ENCODE measurements around the gene VAMP4. TPM values are rescaled to one million over a fixed set of nuclear protein-coding genes. Genes with fewer than 3 reads are reported as not detected.
A peak's percentile ranks its signal among the peaks of the same experiment; 100 is the strongest.
"Not testable (repeated sequence)": the region's sequence is repeated elsewhere in the genome, so short reads cannot be mapped to it uniquely, and the experiment has no call there.

VAMP4 gene
- total and polyA plus RNA-seq, 7 experiments from 2014 or later: 15.5 to 27.2 (median 19.4) TPM

GRCh38 chr1:171711643-171712042, 30.2 kb downstream of the VAMP4 start:
- Histone ChIP-seq H3K27me3 (ENCODE audit: control insufficient read depth in 2 of 2, insufficient read depth in 2 of 2, low read length in 2 of 2) (no peaks in the 10 kb centered on the region), H3K4me3 (ENCODE audit: low read length) (no peak overlapping the region), H3K9me3 (ENCODE audit: control insufficient read depth in 2 of 3, low read length in 3 of 3) (no peaks in the 10 kb centered on the region), H3K36me3 (ENCODE audit: control insufficient read depth in 2 of 3, insufficient read depth in 3 of 3, low read length in 3 of 3) (peaks cover 3 to 14% (median 11%) of the 10 kb centered on the region in 3 experiments), H3K4me1 (ENCODE audit: control insufficient read depth in 2 of 2, insufficient read depth in 2 of 2, low read length in 2 of 2) (no peaks in the 10 kb centered on the region), H3K27ac (ENCODE audit: low read depth, low read length) (no peak overlapping the region)
- Mint-ChIP-seq H3K27me3 (no peaks in the 10 kb centered on the region), H3K4me3 (no peak overlapping the region), H3K9me3 (no peaks in the 10 kb centered on the region), H3K27ac (no peak overlapping the region), H3K36me3 (peaks cover 8 to 40% (median 16%) of the 10 kb centered on the region in 5 donors), H3K4me1 (no peaks in the 10 kb centered on the region)
- intact Hi-C loops (cut with micrococcal nuclease): loop anchor here in 1 of 2 donors (10.0 kb wide), 1 partner anchor 627 kb away; no protein-coding TSS in a partner anchor
- ATAC-seq (no peak), DNase-seq (no peak)
- ChIA-PET POLR2A (no interaction called here), CTCF (no interaction called here)

GRCh38 chr1:171707583-171707982, 34.3 kb downstream of the VAMP4 start:
- Mint-ChIP-seq H3K36me3 (peaks cover 10 to 57% (median 33%) of the 10 kb centered on the region in 5 donors), H3K27me3 (no peaks in the 10 kb centered on the region), H3K4me1 (no peaks in the 10 kb centered on the region), H3K9me3 (no peaks in the 10 kb centered on the region), H3K27ac (no peak overlapping the region), H3K4me3 (no peak overlapping the region)
- DNase-seq: no peak
- peaks cover 11 to 31% (median 15%) of the 10 kb centered on the region in 3 experiments for H3K36me3 ChIP-seq (ENCODE audit: control insufficient read depth in 2 of 3, insufficient read depth in 3 of 3, low read length in 3 of 3)
- intact Hi-C loops (cut with micrococcal nuclease): no loop called here
- ChIA-PET POLR2A (interaction anchor here (0.7 kb wide), 1 partner anchor 93 kb away, joined by 3 read pairs; no protein-coding TSS in a partner anchor), CTCF (no interaction called here)
- no peaks in the 10 kb centered on the region for H3K9me3 ChIP-seq (ENCODE audit: control insufficient read depth in 2 of 3, low read length in 3 of 3)
- ATAC-seq: no peak
- no peak overlapping the region for H3K4me3 ChIP-seq (ENCODE audit: low read length)
- H3K27me3 ChIP-seq (ENCODE audit: control insufficient read depth in 2 of 2, insufficient read depth in 2 of 2, low read length in 2 of 2): no peaks in the 10 kb centered on the region
- no peak overlapping the region for H3K27ac ChIP-seq (ENCODE audit: low read depth, low read length)
- no peaks in the 10 kb centered on the region for H3K4me1 ChIP-seq (ENCODE audit: control insufficient read depth in 2 of 2, insufficient read depth in 2 of 2, low read length in 2 of 2)

- Mint-ChIP-seq H3K9me3 (peaks cover 0 to 2% (median 0%) of the 10 kb centered on the region in 11 donors), H3K27ac (no peak overlapping the region), H3K36me3 (peaks cover 4 to 79% (median 55%) of the 10 kb centered on the region in 5 donors), H3K4me1 (peaks cover 0 to 2% (median 0%) of the 10 kb centered on the region in 7 donors), H3K27me3 (no peaks in the 10 kb centered on the region), H3K4me3 (no peak overlapping the region)
- CTCF ChIA-PET: no interaction called here
- Histone ChIP-seq H3K4me3 (ENCODE audit: low read length) (no peak overlapping the region), H3K27me3 (ENCODE audit: control insufficient read depth in 2 of 2, insufficient read depth in 2 of 2, low read length in 2 of 2) (no peaks in the 10 kb centered on the region), H3K9me3 (ENCODE audit: control insufficient read depth in 2 of 3, low read length in 3 of 3) (peaks cover 0 to under 1% (median 0%) of the 10 kb centered on the region in 3 experiments), H3K36me3 (ENCODE audit: control insufficient read depth in 2 of 3, insufficient read depth in 3 of 3, low read length in 3 of 3) (peaks cover 9 to 28% (median 13%) of the 10 kb centered on the region in 3 experiments), H3K27ac (ENCODE audit: low read depth, low read length) (no peak overlapping the region), H3K4me1 (ENCODE audit: control insufficient read depth in 2 of 2, insufficient read depth in 2 of 2, low read length in 2 of 2) (no peaks in the 10 kb centered on the region)
- intact Hi-C loops (cut with micrococcal nuclease): no loop called here
- DNase-seq (no peak), ATAC-seq (no peak)
- POLR2A ChIA-PET: no interaction called here
Measured at GRCh38 chr1:171702598-171702997, 39.3 kb downstream of the VAMP4 start.

GRCh38 chr1:171699531-171699930, 42.3 kb downstream of the VAMP4 start:
- intact Hi-C loops (cut with micrococcal nuclease): no loop called here
- Histone ChIP-seq H3K27ac (ENCODE audit: low read depth, low read length) (no peak overlapping the region), H3K36me3 (ENCODE audit: control insufficient read depth in 2 of 3, insufficient read depth in 3 of 3, low read length in 3 of 3) (peaks cover 0 to 9% (median 9%) of the 10 kb centered on the region in 3 experiments), H3K4me3 (ENCODE audit: low read length) (no peak overlapping the region), H3K4me1 (ENCODE audit: control insufficient read depth in 2 of 2, insufficient read depth in 2 of 2, low read length in 2 of 2) (no peaks in the 10 kb centered on the region), H3K27me3 (ENCODE audit: control insufficient read depth in 2 of 2, insufficient read depth in 2 of 2, low read length in 2 of 2) (no peaks in the 10 kb centered on the region), H3K9me3 (ENCODE audit: control insufficient read depth in 2 of 3, low read length in 3 of 3) (peaks cover 0 to 14% (median 0%) of the 10 kb centered on the region in 3 experiments)
- H3K4me1 Mint-ChIP-seq: peaks cover 0 to 2% (median 0%) of the 10 kb centered on the region in 7 donors
- H3K27ac Mint-ChIP-seq: no peak overlapping the region
- DNase-seq (no peak), ATAC-seq (no peak)
- CTCF ChIA-PET: no interaction called here
- peaks cover 9 to 23% (median 14%) of the 10 kb centered on the region in 11 donors for H3K9me3 Mint-ChIP-seq
- H3K27me3 Mint-ChIP-seq: no peaks in the 10 kb centered on the region
- H3K4me3 Mint-ChIP-seq: no peak overlapping the region
- POLR2A ChIA-PET: interaction anchor here (0.6 kb wide), 1 partner anchor 18 kb away, joined by 4 read pairs; no protein-coding TSS in a partner anchor
- peaks cover 13 to 71% (median 56%) of the 10 kb centered on the region in 5 donors for H3K36me3 Mint-ChIP-seq

GRCh38 chr1:171695772-171696171, 46.1 kb downstream of the VAMP4 start:
- H3K36me3 ChIP-seq (ENCODE audit: control insufficient read depth in 2 of 3, insufficient read depth in 3 of 3, low read length in 3 of 3); POLR2A ChIA-PET; H3K27me3 Mint-ChIP-seq; H3K27me3 ChIP-seq (ENCODE audit: control insufficient read depth in 2 of 2, insufficient read depth in 2 of 2, low read length in 2 of 2); H3K4me1 Mint-ChIP-seq; H3K4me3 ChIP-seq (ENCODE audit: low read length); H3K4me1 ChIP-seq (ENCODE audit: control insufficient read depth in 2 of 2, insufficient read depth in 2 of 2, low read length in 2 of 2); DNase-seq; ATAC-seq; H3K4me3 Mint-ChIP-seq; intact Hi-C loops (cut with micrococcal nuclease); CTCF ChIA-PET; H3K27ac ChIP-seq (ENCODE audit: low read depth, low read length): not testable (repeated sequence)
- Mint-ChIP-seq H3K36me3 (peaks cover 13 to 37% (median 29%) of the 10 kb centered on the region in 5 donors), H3K9me3 (peaks cover 13 to 36% (median 18%) of the 10 kb centered on the region in 11 donors), H3K27ac (peak overlapping the region in 1 of 9 donors; percentile 32)
- H3K9me3 ChIP-seq (ENCODE audit: control insufficient read depth in 2 of 3, low read length in 3 of 3): peaks cover 0 to 14% (median 0%) of the 10 kb centered on the region in 3 experiments

GRCh38 chr1:171693541-171693940, 48.3 kb downstream of the VAMP4 start:
- not testable (repeated sequence) for DNase-seq

GRCh38 chr1:171683870-171684269, 58.0 kb downstream of the VAMP4 start:
- Mint-ChIP-seq H3K9me3 (peaks cover 0 to 42% (median 12%) of the 10 kb centered on the region in 11 donors), H3K4me1 (peaks cover 0 to 2% (median 0%) of the 10 kb centered on the region in 7 donors), H3K27ac (no peak overlapping the region), H3K27me3 (peaks cover 0 to 6% (median 4%) of the 10 kb centered on the region in 5 donors), H3K36me3 (peaks cover 0 to 4% (median 0%) of the 10 kb centered on the region in 5 donors), H3K4me3 (no peak overlapping the region)
- ATAC-seq: no peak
- no peak overlapping the region for H3K4me3 ChIP-seq (ENCODE audit: low read length)
- H3K9me3 ChIP-seq (ENCODE audit: control insufficient read depth in 2 of 3, low read length in 3 of 3): no peaks in the 10 kb centered on the region
- H3K27ac ChIP-seq (ENCODE audit: low read depth, low read length): no peak overlapping the region
- ChIA-PET CTCF (interaction anchor here (0.6 kb wide), 1 partner anchor 17 kb away, joined by 3 read pairs; no protein-coding TSS in a partner anchor), POLR2A (no interaction called here)
- DNase-seq: no peak
- intact Hi-C loops (cut with micrococcal nuclease): no loop called here
- H3K4me1 ChIP-seq (ENCODE audit: control insufficient read depth in 2 of 2, insufficient read depth in 2 of 2, low read length in 2 of 2): no peaks in the 10 kb centered on the region
- no peaks in the 10 kb centered on the region for H3K27me3 ChIP-seq (ENCODE audit: control insufficient read depth in 2 of 2, insufficient read depth in 2 of 2, low read length in 2 of 2)
- no peaks in the 10 kb centered on the region for H3K36me3 ChIP-seq (ENCODE audit: control insufficient read depth in 2 of 3, insufficient read depth in 3 of 3, low read length in 3 of 3)

More at GRCh38 chr1:171693541-171693940, 48.3 kb downstream of the VAMP4 start:
- H3K4me3 ChIP-seq (ENCODE audit: low read length); intact Hi-C loops (cut with micrococcal nuclease); H3K4me1 Mint-ChIP-seq; H3K27ac Mint-ChIP-seq; CTCF ChIA-PET; H3K4me1 ChIP-seq (ENCODE audit: control insufficient read depth in 2 of 2, insufficient read depth in 2 of 2, low read length in 2 of 2); POLR2A ChIA-PET; H3K27me3 Mint-ChIP-seq; H3K27me3 ChIP-seq (ENCODE audit: control insufficient read depth in 2 of 2, insufficient read depth in 2 of 2, low read length in 2 of 2); ATAC-seq; H3K4me3 Mint-ChIP-seq; H3K36me3 ChIP-seq (ENCODE audit: control insufficient read depth in 2 of 3, insufficient read depth in 3 of 3, low read length in 3 of 3); H3K27ac ChIP-seq (ENCODE audit: low read depth, low read length): not testable (repeated sequence)
- H3K9me3 ChIP-seq (ENCODE audit: control insufficient read depth in 2 of 3, low read length in 3 of 3): peaks cover 0 to 14% (median 0%) of the 10 kb centered on the region in 3 experiments
- peaks cover 13 to 39% (median 18%) of the 10 kb centered on the region in 11 donors for H3K9me3 Mint-ChIP-seq
- peaks cover 13 to 19% (median 18%) of the 10 kb centered on the region in 5 donors for H3K36me3 Mint-ChIP-seq

Measured in naive thymus-derived CD4-positive, alpha-beta T cell (primary cell).